COLO829 (cell line): ENCODE data around the gene DHX35.

Experiments
- DNase-seq: peaks from one replicate; pipeline ENCODE4 v3.0.0; 2012; ENCODE audit warnings: low spot score

DHX35 gene

DNA sequence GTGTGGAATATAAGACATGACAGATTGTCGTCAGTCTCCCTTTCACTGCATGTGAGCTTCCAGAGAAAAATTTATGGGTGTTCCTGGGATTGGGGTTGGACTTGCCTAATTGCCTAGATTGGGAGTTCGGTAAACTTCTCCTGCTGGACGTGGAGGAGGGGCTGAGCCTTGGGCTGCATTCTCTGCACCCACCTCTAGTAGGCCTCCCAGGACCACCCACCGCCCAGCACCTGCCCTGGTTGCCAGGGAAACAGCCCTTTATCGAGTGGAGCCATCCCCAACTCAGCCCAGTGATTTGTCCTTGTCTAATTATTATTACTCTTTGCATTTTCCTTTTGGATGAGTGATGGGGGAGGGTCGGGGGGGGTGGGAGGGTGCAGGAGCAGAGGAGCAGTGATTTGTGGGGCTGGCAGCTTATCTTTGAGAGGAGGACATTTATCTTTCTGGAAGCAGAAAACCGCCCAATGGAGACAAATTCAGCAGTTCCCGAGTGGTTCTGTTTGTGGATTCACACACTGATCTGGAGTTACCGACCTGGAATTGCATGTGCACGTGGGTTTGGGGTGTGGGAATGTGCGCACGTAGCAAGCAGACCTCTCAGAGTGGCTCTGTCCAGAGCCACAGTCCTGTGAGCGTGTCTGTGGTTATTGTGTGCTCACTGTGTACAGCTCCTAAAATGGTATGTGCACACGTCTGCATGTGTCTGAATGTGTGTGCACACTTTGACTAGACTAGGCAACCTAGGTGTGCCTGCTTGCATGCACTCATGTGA is 104.5 kb downstream of the DHX35 start:
- no peak for DNase-seq

- no peak for DNase-seq
These were observed 105.5 kb downstream of the DHX35 start for GRCh38 chr20:39067526-39068216.

DNA sequence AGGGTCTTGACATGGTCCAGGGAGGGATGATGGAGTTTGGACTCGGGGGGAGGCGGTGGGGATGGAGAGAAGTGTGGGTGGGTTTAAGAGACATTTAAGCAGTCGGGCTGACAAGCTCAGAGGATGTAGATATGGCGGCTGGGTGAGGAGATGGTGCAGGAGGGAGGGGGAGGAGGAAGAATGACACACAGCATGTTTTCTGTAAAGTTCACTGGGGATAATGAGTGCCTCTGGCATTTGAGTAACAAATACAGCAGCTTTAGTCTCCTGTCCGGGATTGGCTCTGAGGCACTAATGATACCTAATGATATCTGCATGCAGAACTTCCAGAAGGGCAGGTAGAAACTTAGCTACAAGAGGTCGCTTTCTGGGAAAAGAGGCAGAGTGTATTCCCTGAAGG is 107.8 kb downstream of the DHX35 start:
- DNase-seq, result peak; percentile 50

GRCh38 chr20:39070484-39071231 is 108.5 kb downstream of the DHX35 start:
- DNase-seq, result peak; percentile 45

DNA sequence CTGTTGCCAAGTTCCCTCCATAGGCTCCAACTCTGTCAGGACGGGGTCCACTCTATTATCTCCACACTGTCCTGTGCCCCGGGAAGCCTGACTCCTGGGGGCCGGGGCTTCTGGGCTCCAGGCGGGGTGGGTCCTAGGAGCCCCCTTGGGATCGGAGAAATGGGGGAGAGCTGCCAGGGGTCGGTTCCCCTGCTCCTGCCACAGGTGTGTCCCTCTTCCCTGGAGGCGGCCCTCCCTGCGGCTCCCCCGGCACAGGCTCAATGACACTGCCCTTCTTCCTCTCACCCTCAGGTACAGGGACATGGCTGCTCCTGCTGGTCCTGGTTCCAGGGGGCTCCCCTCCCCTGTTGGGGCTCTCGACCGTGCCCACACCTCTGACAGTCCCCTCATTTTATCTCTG is 110.0 kb downstream of the DHX35 start:
- DNase-seq, result no peak

DNA sequence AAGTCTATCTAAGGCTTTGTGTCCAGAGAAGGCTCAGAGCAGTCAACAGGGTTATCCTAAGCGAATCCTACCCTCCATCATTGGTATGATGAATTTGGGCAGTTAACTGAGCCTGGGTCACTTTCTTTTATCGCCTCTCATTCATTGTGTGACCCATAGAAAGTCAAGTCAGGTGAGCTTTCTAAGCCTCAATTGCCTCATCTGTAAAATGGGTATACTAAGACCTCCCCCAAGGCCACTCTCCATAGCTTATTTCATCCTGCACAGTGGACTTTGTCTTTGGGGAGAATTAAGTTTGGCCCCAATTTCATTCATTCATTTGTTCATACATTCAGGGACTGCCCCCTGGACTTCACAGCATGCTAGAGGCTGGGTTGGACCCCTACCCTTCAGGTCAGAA is 110.5 kb downstream of the DHX35 start:
- DNase-seq, result no peak

- DNase-seq, result no peak
These were observed 113.6 kb downstream of the DHX35 start for GRCh38 chr20:39075731-39076130.

DNA sequence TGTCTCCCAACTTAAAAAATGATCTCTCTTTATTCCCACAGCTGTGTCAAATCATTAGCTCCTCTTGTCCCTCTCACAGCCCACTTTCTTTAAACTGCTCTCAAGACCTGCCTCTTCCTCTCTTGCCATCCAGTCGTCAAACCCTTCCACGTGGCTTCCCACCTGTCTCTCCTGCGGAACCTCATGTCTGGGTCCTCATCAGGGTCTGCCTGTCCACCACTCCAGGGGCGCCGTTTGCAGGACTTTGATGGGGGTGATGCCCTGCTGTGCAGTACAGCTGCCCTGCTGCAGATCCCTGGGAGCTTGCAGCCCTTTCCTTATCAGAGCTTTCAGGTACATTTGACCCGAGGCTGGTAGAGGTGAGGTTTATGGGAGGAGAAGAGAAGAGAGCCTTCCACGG is 114.8 kb downstream of the DHX35 start:
- no peak for DNase-seq

- no peak for DNase-seq
These were observed 118.2 kb downstream of the DHX35 start for GRCh38 chr20:39080326-39080725.

DNA sequence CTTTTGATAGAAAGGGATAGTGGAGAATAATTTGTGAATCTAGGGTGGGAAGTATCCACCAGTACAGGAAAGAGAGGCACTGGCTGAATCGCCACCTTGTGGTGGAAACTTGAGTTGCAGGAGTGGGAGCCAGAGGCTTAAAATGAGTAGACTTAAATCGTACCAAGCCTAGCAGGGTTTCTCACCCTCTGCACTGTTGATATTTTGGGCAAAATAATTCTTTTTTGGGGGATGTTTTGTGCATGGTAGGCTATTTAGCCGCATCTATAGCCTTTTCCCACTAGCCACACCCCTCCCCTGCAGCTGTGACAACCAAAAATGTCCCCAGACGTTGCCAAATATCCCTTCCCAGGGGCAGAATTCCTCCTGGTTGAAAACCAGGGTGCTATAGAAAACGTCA is 119.1 kb downstream of the DHX35 start:
- DNase-seq, result peak; percentile 95

GRCh38 chr20:39082622-39083398 is 120.7 kb downstream of the DHX35 start:
- DNase-seq, result no peak

GRCh38 chr20:39083761-39084160 is 121.6 kb downstream of the DHX35 start:
- DNase-seq, result no peak

- DNase-seq, result no peak
These were observed 126.9 kb downstream of the DHX35 start for GRCh38 chr20:39089029-39089428.
